CD4-positive, alpha-beta memory T cell (primary cell): ENCODE data around the gene ANKHD1. TPM values are rescaled to one million over a fixed set of nuclear protein-coding genes. Genes with fewer than 3 reads are reported as not detected.

ENCODE experiments used
- CTCF ChIA-PET: fragments of 350-600 bp; sonication (Branson Sonifier 250); formaldehyde crosslinking; loops from one replicate; lab custom pipeline; 2021; ENCODE audit warnings: inconsistent platforms; ENCODE audit not compliant: partially characterized antibody; lab: Charles Lee
- POLR2A ChIA-PET: fragments of 350-600 bp; sonication (Branson Sonifier 250); formaldehyde crosslinking; loops from one replicate; lab custom pipeline; 2021; ENCODE audit not compliant: partially characterized antibody; lab: Charles Lee
- DNase-seq, 5 donors: peaks; one replicate each; pipeline versions ENCODE4 v3.0.0 to v3.0.0-alpha.2; 2020 to 2022; ENCODE audit warnings: mixed read lengths in 1 of 5
- H3K27ac ChIP-seq: one replicate; pipeline ENCODE4 v1.7.0; 2013; ENCODE audit warnings: low read depth, low read length
- H3K27me3 ChIP-seq: 2 replicates; pipeline ENCODE4 v1.7.0; 2013; ENCODE audit warnings: mild to moderate bottlenecking, low read length, moderate library complexity; ENCODE audit not compliant: insufficient read depth
- H3K36me3 ChIP-seq: 2 replicates; pipeline ENCODE4 v1.7.0; 2013; ENCODE audit warnings: mild to moderate bottlenecking, low read length, moderate library complexity; ENCODE audit not compliant: insufficient read depth
- H3K4me1 ChIP-seq: 2 replicates; pipeline ENCODE4 v1.7.0; 2013; ENCODE audit warnings: mild to moderate bottlenecking, low read length, moderate library complexity; ENCODE audit not compliant: insufficient read depth
- H3K4me3 ChIP-seq, 2 donors: one replicate each; pipeline ENCODE4 v1.7.0; 2013; ENCODE audit warnings: low read length in 2 of 2, mild to moderate bottlenecking in 1 of 2
- H3K9me3 ChIP-seq, 2 donors: one replicate each; pipeline ENCODE4 v1.7.0; 2013; ENCODE audit warnings: low read length in 2 of 2, control low read depth in 1 of 2; ENCODE audit not compliant: control insufficient read depth in 1 of 2
- H3K27ac Mint-ChIP-seq, 7 donors: one replicate each; pipeline ENCODE4 v1.8.0; 2020 to 2021; ENCODE audit warnings: mixed read lengths in 7 of 7, mild to moderate bottlenecking in 6 of 7, inconsistent platforms in 3 of 7, moderate library complexity in 3 of 7
- H3K27me3 Mint-ChIP-seq, 2 donors: one replicate each; pipeline ENCODE4 v1.8.0; 2020 to 2021; ENCODE audit warnings: mixed read lengths in 2 of 2
- H3K36me3 Mint-ChIP-seq, 2 donors: one replicate each; pipeline ENCODE4 v1.8.0; 2020 to 2021; ENCODE audit warnings: mixed read lengths in 2 of 2, inconsistent platforms in 1 of 2, mild to moderate bottlenecking in 1 of 2
- H3K4me1 Mint-ChIP-seq, 4 donors: one replicate each; pipeline ENCODE4 v1.8.0; 2020 to 2021; ENCODE audit warnings: mixed read lengths in 4 of 4, mild to moderate bottlenecking in 1 of 4
- H3K4me3 Mint-ChIP-seq, 8 donors: one replicate each; pipeline ENCODE4 v1.8.0; 2020 to 2021; ENCODE audit warnings: mixed read lengths in 8 of 8, mild to moderate bottlenecking in 7 of 8, moderate library complexity in 6 of 8, inconsistent platforms in 3 of 8
- H3K9me3 Mint-ChIP-seq, 8 donors: one replicate each; pipeline ENCODE4 v1.8.0; 2020 to 2021; ENCODE audit warnings: mixed read lengths in 8 of 8, mild to moderate bottlenecking in 5 of 8, inconsistent platforms in 3 of 8, moderate library complexity in 1 of 8
- intact Hi-C: fragments of 100-400 bp; cut with micrococcal nuclease; formaldehyde crosslinking; loops from one replicate; pipeline ENCODE4 v1.15.1; 2023
- polyA plus RNA-seq, 2 donors: library from polyadenylated mRNA; unstranded; fragments of 300-500 nt; fragmentation: Illumina TruSeq; gene quantifications; one replicate each; pipeline ENCODE4 v1.2.3, GENCODE V29; 2021
- total RNA-seq, 2 experiments: library from RNA; stranded (reverse); gene quantifications; one replicate each; pipeline ENCODE4 v1.2.3, GENCODE V29; 2021

Gene ANKHD1
- total and polyA plus RNA-seq, 4 experiments from 2014 or later, result 58.6 to 252 (median 164) TPM

DNA sequence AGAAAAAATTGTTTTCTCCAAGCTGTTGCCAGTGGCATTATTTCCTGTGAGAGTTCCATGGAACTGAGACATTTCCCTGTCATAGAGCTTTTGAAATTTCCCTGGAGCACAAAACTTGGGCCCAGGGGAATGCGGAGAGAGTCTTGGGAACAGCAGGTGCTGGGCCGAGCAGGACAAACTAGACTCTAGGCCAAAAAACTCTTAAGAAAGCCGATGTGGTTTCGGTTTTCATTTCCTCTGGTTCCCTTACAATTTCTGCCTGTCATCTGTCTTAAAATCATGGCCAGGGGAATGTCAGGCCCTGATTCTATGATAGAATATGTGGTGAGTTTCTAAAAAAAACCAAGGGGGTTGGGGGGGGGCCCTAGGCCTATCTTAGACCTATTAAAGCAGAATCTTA is 167.6 kb downstream of the ANKHD1 start:
- peaks cover 25 to 49% of the 10 kb centered on the region in 2 donors for H3K36me3 Mint-ChIP-seq
- peak in 1 of 5 donors; percentile 26 for DNase-seq
- peak overlapping the region; percentile 76 to 91 (median 81) for H3K4me3 Mint-ChIP-seq
- ChIA-PET POLR2A (interaction anchor here (0.9 to 1.9 kb wide), 9 partner anchors 11 to 167 kb away, joined by 3 to 8 read pairs (median 4); partner anchors contain the start of genes EIF4EBP3, HARS1, HARS2 and IK), CTCF (interaction anchor here (0.7 to 2.6 kb wide), 4 partner anchors 12 to 69 kb away, joined by 3 to 8 read pairs (median 4); partner anchors contain the start of genes EIF4EBP3 and SRA1)
- peak overlapping the region in 1 of 2 donors; percentile 23 for H3K4me3 ChIP-seq
- H3K4me1 Mint-ChIP-seq, result peaks cover 24 to 60% (median 45%) of the 10 kb centered on the region in 4 donors
- H3K27ac Mint-ChIP-seq, result peak overlapping the region; percentile 97 to 99 (median 98)
- H3K4me1 ChIP-seq, result peaks cover 37% of the 10 kb centered on the region
- no peaks in the 10 kb centered on the region for H3K27me3 ChIP-seq
- no peaks in the 10 kb centered on the region for H3K9me3 ChIP-seq
- intact Hi-C loops, result loop anchor here (10.0 kb wide), 1 partner anchor 1066 kb away; the partner anchor contains the start of genes HDAC3 and RELL2
- H3K27ac ChIP-seq, result peak overlapping the region; percentile 77
- H3K9me3 Mint-ChIP-seq, result no peaks in the 10 kb centered on the region
- no peaks in the 10 kb centered on the region for H3K27me3 Mint-ChIP-seq
- H3K36me3 ChIP-seq, result peaks cover 15% of the 10 kb centered on the region

- peaks cover 19 to 53% (median 39%) of the 10 kb centered on the region in 4 donors for H3K4me1 Mint-ChIP-seq
- POLR2A ChIA-PET, result interaction anchor here (1.2 to 1.9 kb wide), 6 partner anchors 10 to 168 kb away, joined by 3 to 8 read pairs (median 5); partner anchors contain the start of genes EIF4EBP3, IK, NDUFA2 and TMCO6
- CTCF ChIA-PET, result interaction anchor here (0.9 to 2.6 kb wide), 2 partner anchors 23 to 64 kb away, joined by 3 to 8 read pairs; partner anchors contain the start of gene EIF4EBP3
- no peak for DNase-seq
- no peaks in the 10 kb centered on the region for H3K27me3 Mint-ChIP-seq
- Histone ChIP-seq H3K36me3 (peaks cover 15% of the 10 kb centered on the region), H3K27ac (peak overlapping the region; percentile 77), H3K4me3 (no peak overlapping the region), H3K9me3 (no peaks in the 10 kb centered on the region), H3K27me3 (no peaks in the 10 kb centered on the region), H3K4me1 (peaks cover 36% of the 10 kb centered on the region)
- intact Hi-C loops, result no loop called here
- H3K4me3 Mint-ChIP-seq, result peak overlapping the region in 1 of 8 donors; percentile 54
- H3K9me3 Mint-ChIP-seq, result no peaks in the 10 kb centered on the region
- H3K36me3 Mint-ChIP-seq, result peaks cover 25 to 44% of the 10 kb centered on the region in 2 donors
- peak overlapping the region; percentile 97 to 99 (median 98) for H3K27ac Mint-ChIP-seq
Measured at GRCh38 chr5:140570058-140570457, 168.4 kb downstream of the ANKHD1 start.

DNA sequence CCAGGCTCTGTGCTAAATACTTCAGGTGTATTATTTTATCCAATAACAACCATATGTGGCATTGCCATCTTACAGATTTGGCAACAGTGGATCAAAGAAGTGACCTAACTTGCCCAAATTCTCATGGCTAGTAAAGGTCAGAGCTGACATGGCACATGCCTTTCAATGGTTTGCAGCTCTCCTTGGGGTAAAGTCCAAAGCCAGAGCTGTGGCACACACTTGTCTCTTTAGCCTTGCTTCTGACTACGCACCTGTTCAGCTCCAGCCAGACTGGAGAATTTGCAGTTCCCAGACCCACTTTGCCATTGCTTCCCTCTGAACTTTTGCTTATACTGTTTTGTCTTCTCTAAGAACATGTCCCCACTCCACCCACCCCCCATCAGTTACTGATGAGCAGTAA is 168.9 kb downstream of the ANKHD1 start:
- H3K4me3 ChIP-seq, result no peak overlapping the region
- Mint-ChIP-seq H3K9me3 (no peaks in the 10 kb centered on the region), H3K27me3 (no peaks in the 10 kb centered on the region), H3K4me1 (peaks cover 15 to 49% (median 35%) of the 10 kb centered on the region in 4 donors), H3K36me3 (peaks cover 25 to 44% of the 10 kb centered on the region in 2 donors), H3K4me3 (no peak overlapping the region), H3K27ac (peak overlapping the region; percentile 79 to 99 (median 98))
- POLR2A ChIA-PET, result interaction anchor here (1.3 to 1.5 kb wide), 2 partner anchors 10 to 69 kb away, joined by 4 read pairs; partner anchors contain the start of gene TMCO6
- no peaks in the 10 kb centered on the region for H3K9me3 ChIP-seq
- H3K27me3 ChIP-seq, result no peaks in the 10 kb centered on the region
- peaks cover 15% of the 10 kb centered on the region for H3K36me3 ChIP-seq
- intact Hi-C loops, result no loop called here
- DNase-seq, result no peak
- H3K4me1 ChIP-seq, result peaks cover 32% of the 10 kb centered on the region
- H3K27ac ChIP-seq, result peak overlapping the region; percentile 77
- CTCF ChIA-PET, result interaction anchor here (1.1 to 2.6 kb wide), 2 partner anchors 23 to 149 kb away, joined by 3 to 8 read pairs; partner anchors contain the start of gene EIF4EBP3

GRCh38 chr5:140571105-140571504 is 169.5 kb downstream of the ANKHD1 start:
- no peak for DNase-seq
- Mint-ChIP-seq H3K9me3 (no peaks in the 10 kb centered on the region), H3K4me1 (peaks cover 10 to 43% (median 29%) of the 10 kb centered on the region in 4 donors), H3K36me3 (peaks cover 21 to 40% of the 10 kb centered on the region in 2 donors), H3K27me3 (no peaks in the 10 kb centered on the region), H3K4me3 (no peak overlapping the region), H3K27ac (peak overlapping the region in 5 of 7 donors; percentile 6 to 98 (median 60))
- CTCF ChIA-PET, result interaction anchor here (0.5 to 2.6 kb wide), 3 partner anchors 24 to 213 kb away, joined by 3 to 8 read pairs (median 3); partner anchors contain the start of gene EIF4EBP3
- Histone ChIP-seq H3K4me3 (no peak overlapping the region), H3K36me3 (peaks cover 13% of the 10 kb centered on the region), H3K27ac (no peak overlapping the region), H3K9me3 (no peaks in the 10 kb centered on the region), H3K27me3 (no peaks in the 10 kb centered on the region), H3K4me1 (peaks cover 26% of the 10 kb centered on the region)
- intact Hi-C loops, result no loop called here
- POLR2A ChIA-PET, result no interaction called here

DNA sequence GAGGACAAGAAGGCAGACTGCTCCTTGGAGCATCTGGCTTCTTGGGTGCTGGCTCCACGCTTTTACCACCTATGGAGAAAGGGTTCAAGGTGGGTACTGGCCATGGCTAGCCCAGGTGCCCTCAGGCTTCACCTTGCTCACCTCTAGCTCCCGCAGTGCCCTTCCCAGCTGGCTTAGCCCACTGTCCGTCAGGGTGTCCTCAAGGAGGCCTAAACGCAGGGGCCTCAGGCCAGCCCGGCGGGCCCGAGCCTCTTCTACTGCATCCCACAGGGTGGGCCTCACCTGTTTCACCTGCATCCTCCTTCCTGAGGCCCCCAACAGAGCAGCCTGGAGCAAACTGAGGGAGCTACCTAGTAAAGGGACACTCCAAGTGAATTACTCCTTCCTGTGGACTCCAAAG is 172.1 kb downstream of the ANKHD1 start:
- H3K9me3 Mint-ChIP-seq, result no peaks in the 10 kb centered on the region
- peaks cover 4 to 18% (median 12%) of the 10 kb centered on the region in 4 donors for H3K4me1 Mint-ChIP-seq
- H3K36me3 Mint-ChIP-seq, result peaks cover 7 to 18% of the 10 kb centered on the region in 2 donors
- no peak for DNase-seq
- H3K27ac ChIP-seq, result no peak overlapping the region
- no peaks in the 10 kb centered on the region for H3K9me3 ChIP-seq
- no peak overlapping the region for H3K4me3 ChIP-seq
- no peaks in the 10 kb centered on the region for H3K27me3 ChIP-seq
- no peak overlapping the region for H3K4me3 Mint-ChIP-seq
- H3K36me3 ChIP-seq, result no peaks in the 10 kb centered on the region
- peaks cover 13% of the 10 kb centered on the region for H3K4me1 ChIP-seq
- no peaks in the 10 kb centered on the region for H3K27me3 Mint-ChIP-seq
- CTCF ChIA-PET, result interaction anchor here (1.3 to 2.4 kb wide), 3 partner anchors 21 to 65 kb away, joined by 3 to 7 read pairs (median 4); no protein-coding TSS in a partner anchor
- POLR2A ChIA-PET, result interaction anchor here (0.8 kb wide), 1 partner anchor 8 kb away, joined by 3 read pairs; no protein-coding TSS in a partner anchor
- peak overlapping the region in 1 of 7 donors; percentile 16 for H3K27ac Mint-ChIP-seq
- intact Hi-C loops, result no loop called here

GRCh38 chr5:140574165-140574564 is 172.5 kb downstream of the ANKHD1 start:
- Mint-ChIP-seq H3K27ac (peak overlapping the region in 1 of 7 donors; percentile 16), H3K4me1 (peaks cover 0 to 13% (median 7%) of the 10 kb centered on the region in 4 donors), H3K36me3 (peaks cover 5 to 14% of the 10 kb centered on the region in 2 donors), H3K27me3 (no peaks in the 10 kb centered on the region), H3K4me3 (no peak overlapping the region), H3K9me3 (no peaks in the 10 kb centered on the region)
- Histone ChIP-seq H3K9me3 (no peaks in the 10 kb centered on the region), H3K4me1 (peaks cover 8% of the 10 kb centered on the region), H3K4me3 (no peak overlapping the region), H3K27ac (no peak overlapping the region), H3K27me3 (no peaks in the 10 kb centered on the region), H3K36me3 (no peaks in the 10 kb centered on the region)
- ChIA-PET CTCF (interaction anchor here (1.3 to 2.4 kb wide), 3 partner anchors 21 to 64 kb away, joined by 3 to 7 read pairs (median 4); no protein-coding TSS in a partner anchor), POLR2A (no interaction called here)
- intact Hi-C loops, result no loop called here
- DNase-seq, result no peak

DNA sequence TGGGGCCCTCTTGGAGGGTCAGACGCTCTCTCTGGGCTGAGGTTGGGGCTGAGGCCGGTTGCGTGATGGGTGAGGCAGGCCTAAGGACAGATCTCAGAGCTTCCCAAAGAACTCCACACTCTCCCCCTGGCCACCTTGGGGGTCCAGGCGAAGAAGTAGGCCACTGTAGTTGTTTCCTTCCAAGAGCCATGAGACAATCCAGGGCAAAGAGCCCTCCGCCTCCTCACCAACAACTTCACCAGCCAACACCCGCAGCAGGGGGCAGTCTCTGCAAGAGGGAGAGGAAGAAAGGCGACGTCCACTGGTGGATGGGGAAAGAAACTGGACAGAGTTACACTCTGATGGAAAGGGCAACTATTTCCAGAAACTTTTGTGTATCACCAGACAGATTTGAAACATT is 173.7 kb downstream of the ANKHD1 start:
- Histone ChIP-seq H3K27ac (no peak overlapping the region), H3K9me3 (no peaks in the 10 kb centered on the region), H3K27me3 (no peaks in the 10 kb centered on the region), H3K4me3 (no peak overlapping the region), H3K36me3 (no peaks in the 10 kb centered on the region), H3K4me1 (no peaks in the 10 kb centered on the region)
- peaks cover 0 to 2% (median under 1%) of the 10 kb centered on the region in 4 donors for H3K4me1 Mint-ChIP-seq
- H3K9me3 Mint-ChIP-seq, result no peaks in the 10 kb centered on the region
- intact Hi-C loops, result no loop called here
- no peak for DNase-seq
- no peak overlapping the region for H3K4me3 Mint-ChIP-seq
- no peaks in the 10 kb centered on the region for H3K27me3 Mint-ChIP-seq
- CTCF ChIA-PET, result interaction anchor here (1.1 to 2.4 kb wide), 3 partner anchors 22 to 61 kb away, joined by 3 to 7 read pairs (median 4); no protein-coding TSS in a partner anchor
- peaks cover 5 to 10% of the 10 kb centered on the region in 2 donors for H3K36me3 Mint-ChIP-seq
- H3K27ac Mint-ChIP-seq, result no peak overlapping the region
- POLR2A ChIA-PET, result interaction anchor here (0.6 kb wide), 1 partner anchor 976 kb away, joined by 3 read pairs; no protein-coding TSS in a partner anchor
